ENCODE results near the gene CCNA2.

DNA sequence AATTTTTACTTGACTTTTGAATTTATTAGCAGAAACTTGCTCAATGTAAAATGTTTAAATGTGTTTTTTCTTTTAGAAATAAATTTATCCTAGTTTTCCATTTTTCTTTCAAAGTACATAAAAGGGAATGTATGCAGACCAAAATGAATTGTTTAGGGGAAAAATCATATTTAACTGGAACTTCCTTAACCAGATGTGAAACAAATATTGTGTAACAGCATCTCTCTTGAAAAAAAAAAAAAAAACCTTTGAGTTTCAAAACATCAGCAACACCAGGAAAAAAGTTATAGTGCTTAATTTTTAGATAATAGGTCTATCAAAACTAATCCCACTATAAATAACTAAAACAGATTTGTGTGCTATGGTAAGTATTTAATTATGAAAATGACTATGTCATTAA lies 14.5 kb upstream of the CCNA2 start:
- TF ChIP-seq POLR2AphosphoS5 (IDR thresholded peaks at IDR 0.05) = no peak
- TF ChIP-seq POLR2A (IDR thresholded peaks at IDR 0.05) = no peak
- no peak for TF ChIP-seq CTCF (IDR thresholded peaks at IDR 0.05)

All from breast epithelium (tissue), 3 donors.